SK-N-SH (cell line): ENCODE results near the gene CXCR5. TPM values are rescaled to one million over a fixed set of nuclear protein-coding genes. Genes with fewer than 3 reads are reported as not detected.
A peak's percentile ranks its signal among the peaks of the same experiment; 100 is the strongest.

Experiments
- CTCF ChIA-PET: fragments of 300-600, 350-600 bp; formaldehyde crosslinking; extraction: SDS; loops from one replicate; lab custom pipeline; 2021; lab: Yijun Ruan, JAX
- POLR2A ChIA-PET: fragments of 350-600 bp; sonication (Branson Sonifier 250); formaldehyde crosslinking; extraction: SDS; loops from one replicate; lab custom pipeline; 2020; ENCODE audit warnings: antibody characterized with exemption, inconsistent platforms; lab: Yijun Ruan, JAX
- DNase-seq: peaks from one replicate; pipeline ENCODE4 v3.0.0; 2012
- H2AFZ ChIP-seq: fragments of 200-600 bp; sonication (generic); 2 replicates; pipeline ENCODE4 v1.8.1; 2016; ENCODE audit warnings: antibody characterized with exemption, mild to moderate bottlenecking, low read depth
- H3F3A ChIP-seq: fragments of 200-600 bp; sonication (generic); replicated peaks from 2 replicates; pipeline ENCODE3; 2016; ENCODE audit warnings: antibody characterized with exemption, mild to moderate bottlenecking; ENCODE audit not compliant: insufficient read depth
- H3K27ac ChIP-seq, 2 experiments: fragments of 200-500 bp in 1 of 2; fragments of 200-600 bp in 1 of 2; sonication (Bioruptor generic) in 1 of 2; sonication (generic), shearing (Covaris generic) in 1 of 2; 2 replicates each; pipeline versions ENCODE4 v1.5.1 to v1.6.1; 2014 to 2016; ENCODE audit warnings: low read depth in 2 of 2, inconsistent platforms in 1 of 2, low read length in 1 of 2, mild to moderate bottlenecking in 1 of 2, mixed read lengths in 1 of 2
- H3K27me3 ChIP-seq: fragments of 200-600 bp; sonication (generic), shearing (Covaris generic); 2 replicates; pipeline ENCODE4 v1.6.1; 2016; ENCODE audit warnings: mixed run types; ENCODE audit not compliant: insufficient read depth
- H3K36me3 ChIP-seq, 2 experiments: fragments of 200-500 bp in 1 of 2; fragments of 200-600 bp in 1 of 2; sonication (Bioruptor generic) in 1 of 2; sonication (generic) in 1 of 2; replicated peaks in 1 of 2; 2 replicates each; pipeline versions ENCODE3 to v1.5.1; 2014 to 2016; ENCODE audit warnings: low read length in 1 of 2, mild to moderate bottlenecking in 1 of 2; ENCODE audit not compliant: insufficient read depth in 2 of 2, control insufficient read depth in 1 of 2
- H3K4me1 ChIP-seq, 2 experiments: fragments of 200-500 bp in 1 of 2; fragments of 200-600 bp in 1 of 2; sonication (Bioruptor generic) in 1 of 2; sonication (generic), shearing (Covaris generic) in 1 of 2; 2 replicates each; pipeline versions ENCODE4 v1.5.1 to v1.6.1; 2014 to 2016; ENCODE audit warnings: low read depth in 1 of 2, low read length in 1 of 2, mixed run types in 1 of 2; ENCODE audit not compliant: insufficient read depth in 2 of 2, control insufficient read depth in 1 of 2
- H3K4me2 ChIP-seq: fragments of 200-600 bp; sonication (generic), shearing (Covaris generic); 2 replicates; pipeline ENCODE4 v1.6.1; 2017; ENCODE audit warnings: mixed run types
- H3K4me3 ChIP-seq, 2 experiments: fragments of 200-500 bp in 1 of 2; fragments of 200-600 bp in 1 of 2; sonication (Bioruptor generic) in 1 of 2; sonication (generic), shearing (Covaris generic) in 1 of 2; 2 replicates each; pipeline versions ENCODE4 v1.5.1 to v1.8.1; 2014 to 2016; ENCODE audit warnings: low read depth in 2 of 2, inconsistent platforms in 1 of 2, low read length in 1 of 2, mild to moderate bottlenecking in 1 of 2, mixed read lengths in 1 of 2, moderate library complexity in 1 of 2
- H3K79me2 ChIP-seq: fragments of 200-600 bp; sonication (generic); 2 replicates; pipeline ENCODE4 v1.8.1; 2017; ENCODE audit warnings: mild to moderate bottlenecking; ENCODE audit not compliant: insufficient read depth
- H3K9ac ChIP-seq: fragments of 200-600 bp; sonication (generic); 2 replicates; pipeline ENCODE4 v1.6.1; 2017; ENCODE audit warnings: mixed run types
- H3K9me2 ChIP-seq: fragments of 200-600 bp; sonication (generic); 2 replicates; pipeline ENCODE4 v1.6.1; 2017; ENCODE audit warnings: mixed run types
- H3K9me3 ChIP-seq: fragments of 200-600 bp; sonication (generic); 2 replicates; pipeline ENCODE4 v1.6.1; 2017; ENCODE audit warnings: mixed run types, mild to moderate bottlenecking, moderate library complexity
- H4K20me1 ChIP-seq: fragments of 200-600 bp; sonication (generic); 2 replicates; pipeline ENCODE4 v1.6.1; 2017; ENCODE audit warnings: mild to moderate bottlenecking, mixed run types; ENCODE audit not compliant: insufficient read depth
- ELF1 ChIP-seq: IDR thresholded peaks from 2 replicates; pipeline ENCODE4 v1.4.0; 2012
- FOSL2 ChIP-seq: IDR thresholded peaks from 2 replicates; pipeline ENCODE4 v1.4.0; 2012; ENCODE audit warnings: low read depth, mild to moderate bottlenecking, moderate library complexity, borderline replicate concordance
- FOXJ3 ChIP-seq: sonication (generic); formaldehyde crosslinking; IDR thresholded peaks from 2 replicates; pipeline ENCODE4 v1.5.1; 2020; ENCODE audit warnings: mild to moderate bottlenecking, missing genetic modification reagents
- FOXM1 ChIP-seq: IDR thresholded peaks from 2 replicates; pipeline ENCODE4 v1.4.0; 2012; ENCODE audit warnings: low read depth, mild to moderate bottlenecking
- GABPA ChIP-seq: IDR thresholded peaks from 2 replicates; pipeline ENCODE4 v1.4.0; 2012; ENCODE audit warnings: low read depth, mild to moderate bottlenecking
- JUND ChIP-seq: IDR thresholded peaks from 2 replicates; pipeline ENCODE4 v1.4.0; 2012
- MXI1 ChIP-seq: IDR thresholded peaks from 2 replicates; pipeline ENCODE4 v1.6.1; 2012; ENCODE audit warnings: mild to moderate bottlenecking, low read depth, low read length, improper control_type of control experiment
- NFIC ChIP-seq: IDR thresholded peaks from 2 replicates; pipeline ENCODE4 v1.4.0; 2012; ENCODE audit warnings: borderline replicate concordance
- NRF1 ChIP-seq: IDR thresholded peaks from 2 replicates; pipeline ENCODE4 v1.6.1; 2012; ENCODE audit warnings: low read depth, mild to moderate bottlenecking, low read length
- POLR2AphosphoS5 ChIP-seq: IDR thresholded peaks from 2 replicates; pipeline ENCODE4 v1.6.1; 2012; ENCODE audit warnings: low read depth, low read length
- SIN3A ChIP-seq: IDR thresholded peaks from 2 replicates; pipeline ENCODE4 v1.6.1; 2012; ENCODE audit warnings: low read depth, mild to moderate bottlenecking, low read length, moderate library complexity, borderline replicate concordance
- TAF1 ChIP-seq: IDR thresholded peaks from 2 replicates; pipeline ENCODE4 v1.6.1; 2012; ENCODE audit warnings: low read depth, mild to moderate bottlenecking, low read length, moderate library complexity, borderline replicate concordance
- TCF12 ChIP-seq: IDR thresholded peaks from 2 replicates; pipeline ENCODE4 v1.4.0; 2012
- TEAD4 ChIP-seq: IDR thresholded peaks from 2 replicates; pipeline ENCODE4 v1.4.0; 2012; ENCODE audit warnings: mild to moderate bottlenecking, borderline replicate concordance; ENCODE audit not compliant: insufficient read depth
- WGBS: methylation state at CpG from one replicate; pipeline ENCODE4 v1.1.6; 2017; ENCODE audit warnings: low lambda C conversion rate; 5-methylcytosine and 5-hydroxymethylcytosine counted together
- polyA plus RNA-seq, 3 experiments: library from polyadenylated mRNA; depleted of rRNA; stranded (reverse); fragments of >200 nt; gene quantifications; 2 replicates each; pipeline ENCODE4 v1.2.3, GENCODE V29; 2012
- TF ChIP-seq, protein P1 (sequence below): IDR thresholded peaks from 2 replicates; pipeline ENCODE4 v1.6.1; 2012; ENCODE audit warnings: mild to moderate bottlenecking, low read depth, low read length, moderate library complexity
- TF ChIP-seq, protein P2 (sequence below): IDR thresholded peaks from 2 replicates; pipeline ENCODE4 v1.4.0; 2012; ENCODE audit warnings: low read depth, borderline replicate concordance
- TF ChIP-seq, protein P3 (sequence below): fragments of 200-600 bp; sonication (generic); IDR thresholded peaks from 2 replicates; pipeline ENCODE4 v1.6.1; 2017; ENCODE audit warnings: antibody characterized with exemption, mild to moderate bottlenecking, moderate library complexity
- TF ChIP-seq, protein P4 (sequence below): fragments of 150-350 bp; IDR thresholded peaks from 2 replicates; pipeline ENCODE4 v1.6.1; 2017; ENCODE audit warnings: antibody characterized with exemption, low read length, low read depth, borderline replicate concordance
- TF ChIP-seq, protein P5 (sequence below): IDR thresholded peaks from 2 replicates; pipeline ENCODE4; 2012

Gene CXCR5
- polyA plus RNA-seq, 1 of the 3 experiments (the other 2 are of a cell fraction): 0.02 TPM

DNA sequence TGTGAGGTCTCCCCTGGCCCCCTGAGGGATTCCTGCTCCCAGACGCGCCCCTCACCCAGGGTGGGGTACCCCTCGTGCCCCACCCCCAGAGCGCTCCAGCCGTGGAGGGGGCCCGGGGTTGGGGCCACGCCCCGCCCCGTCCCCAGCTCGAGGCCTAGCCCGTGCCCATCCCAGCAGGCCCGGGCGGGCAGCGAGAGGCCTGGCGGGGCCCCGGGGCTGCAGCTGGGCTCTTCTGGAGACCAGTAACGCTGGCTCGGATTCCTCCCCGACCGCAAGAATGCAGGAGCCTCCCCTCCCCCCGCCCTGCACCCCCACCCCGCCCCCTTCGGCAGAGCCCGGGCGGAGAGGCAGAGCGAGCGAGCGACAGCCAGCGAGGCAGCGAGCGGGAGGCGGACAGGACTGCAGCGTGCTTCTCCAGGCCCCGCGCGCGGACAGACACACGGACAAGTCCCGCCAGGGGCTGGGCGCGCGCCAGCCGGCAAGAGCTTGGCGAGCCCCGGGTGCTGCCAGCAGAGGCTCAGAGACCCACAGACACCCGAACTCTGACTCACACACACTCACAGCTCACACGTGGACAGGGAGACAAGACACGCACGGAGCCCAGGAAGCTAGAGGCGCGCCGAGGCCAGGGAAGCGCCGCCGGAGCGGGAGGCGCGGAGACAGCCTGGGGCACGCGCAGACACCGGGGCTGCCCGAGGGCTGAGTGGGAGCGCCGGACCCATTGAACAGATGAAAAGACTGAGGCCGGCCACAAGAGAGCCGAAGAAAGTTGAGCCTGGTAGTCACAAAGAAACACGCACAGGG lies 26.8 kb downstream of the CXCR5 start:
- peak overlapping the region; percentile 98 to 100 for H3K27ac ChIP-seq
- no peak for DNase-seq
- H3K9ac ChIP-seq: peak overlapping the region; percentile 80
- no peaks in the 10 kb centered on the region for H3K27me3 ChIP-seq
- H3K4me3 ChIP-seq: peak overlapping the region; percentile 8 to 29; a peak in 2 of 4 replicates
- no peaks in the 10 kb centered on the region for H3K9me2 ChIP-seq
- ChIA-PET POLR2A (interaction anchor here (3.1 kb wide), 1 partner anchor 14 kb away, joined by 37 read pairs; the partner anchor contains the start of gene BCL9L), CTCF (interaction anchor here (0.6 to 9.7 kb wide), 4 partner anchors 46 to 241 kb away, joined by 3 to 112 read pairs (median 4); partner anchors contain the start of gene UPK2)
- peaks cover 92% of the 10 kb centered on the region for H3K79me2 ChIP-seq
- H4K20me1 ChIP-seq: peaks cover 14% of the 10 kb centered on the region; the same call in 1 of the 2 replicates
- 42% methylated on average over 24 of the region's 67 CpGs for WGBS
- H3F3A ChIP-seq: peaks cover 57% of the 10 kb centered on the region
- peaks cover 9 to 23% of the 10 kb centered on the region in 2 experiments for H3K36me3 ChIP-seq
- TF ChIP-seq, protein P1, sequence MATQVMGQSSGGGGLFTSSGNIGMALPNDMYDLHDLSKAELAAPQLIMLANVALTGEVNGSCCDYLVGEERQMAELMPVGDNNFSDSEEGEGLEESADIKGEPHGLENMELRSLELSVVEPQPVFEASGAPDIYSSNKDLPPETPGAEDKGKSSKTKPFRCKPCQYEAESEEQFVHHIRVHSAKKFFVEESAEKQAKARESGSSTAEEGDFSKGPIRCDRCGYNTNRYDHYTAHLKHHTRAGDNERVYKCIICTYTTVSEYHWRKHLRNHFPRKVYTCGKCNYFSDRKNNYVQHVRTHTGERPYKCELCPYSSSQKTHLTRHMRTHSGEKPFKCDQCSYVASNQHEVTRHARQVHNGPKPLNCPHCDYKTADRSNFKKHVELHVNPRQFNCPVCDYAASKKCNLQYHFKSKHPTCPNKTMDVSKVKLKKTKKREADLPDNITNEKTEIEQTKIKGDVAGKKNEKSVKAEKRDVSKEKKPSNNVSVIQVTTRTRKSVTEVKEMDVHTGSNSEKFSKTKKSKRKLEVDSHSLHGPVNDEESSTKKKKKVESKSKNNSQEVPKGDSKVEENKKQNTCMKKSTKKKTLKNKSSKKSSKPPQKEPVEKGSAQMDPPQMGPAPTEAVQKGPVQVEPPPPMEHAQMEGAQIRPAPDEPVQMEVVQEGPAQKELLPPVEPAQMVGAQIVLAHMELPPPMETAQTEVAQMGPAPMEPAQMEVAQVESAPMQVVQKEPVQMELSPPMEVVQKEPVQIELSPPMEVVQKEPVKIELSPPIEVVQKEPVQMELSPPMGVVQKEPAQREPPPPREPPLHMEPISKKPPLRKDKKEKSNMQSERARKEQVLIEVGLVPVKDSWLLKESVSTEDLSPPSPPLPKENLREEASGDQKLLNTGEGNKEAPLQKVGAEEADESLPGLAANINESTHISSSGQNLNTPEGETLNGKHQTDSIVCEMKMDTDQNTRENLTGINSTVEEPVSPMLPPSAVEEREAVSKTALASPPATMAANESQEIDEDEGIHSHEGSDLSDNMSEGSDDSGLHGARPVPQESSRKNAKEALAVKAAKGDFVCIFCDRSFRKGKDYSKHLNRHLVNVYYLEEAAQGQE: no peak
- peak; percentile 31; the same call in 1 of the 2 replicates for TF ChIP-seq TCF12
- TF ChIP-seq, protein P2, sequence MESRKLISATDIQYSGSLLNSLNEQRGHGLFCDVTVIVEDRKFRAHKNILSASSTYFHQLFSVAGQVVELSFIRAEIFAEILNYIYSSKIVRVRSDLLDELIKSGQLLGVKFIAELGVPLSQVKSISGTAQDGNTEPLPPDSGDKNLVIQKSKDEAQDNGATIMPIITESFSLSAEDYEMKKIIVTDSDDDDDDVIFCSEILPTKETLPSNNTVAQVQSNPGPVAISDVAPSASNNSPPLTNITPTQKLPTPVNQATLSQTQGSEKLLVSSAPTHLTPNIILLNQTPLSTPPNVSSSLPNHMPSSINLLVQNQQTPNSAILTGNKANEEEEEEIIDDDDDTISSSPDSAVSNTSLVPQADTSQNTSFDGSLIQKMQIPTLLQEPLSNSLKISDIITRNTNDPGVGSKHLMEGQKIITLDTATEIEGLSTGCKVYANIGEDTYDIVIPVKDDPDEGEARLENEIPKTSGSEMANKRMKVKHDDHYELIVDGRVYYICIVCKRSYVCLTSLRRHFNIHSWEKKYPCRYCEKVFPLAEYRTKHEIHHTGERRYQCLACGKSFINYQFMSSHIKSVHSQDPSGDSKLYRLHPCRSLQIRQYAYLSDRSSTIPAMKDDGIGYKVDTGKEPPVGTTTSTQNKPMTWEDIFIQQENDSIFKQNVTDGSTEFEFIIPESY: no peak
- TF ChIP-seq, protein P3, sequence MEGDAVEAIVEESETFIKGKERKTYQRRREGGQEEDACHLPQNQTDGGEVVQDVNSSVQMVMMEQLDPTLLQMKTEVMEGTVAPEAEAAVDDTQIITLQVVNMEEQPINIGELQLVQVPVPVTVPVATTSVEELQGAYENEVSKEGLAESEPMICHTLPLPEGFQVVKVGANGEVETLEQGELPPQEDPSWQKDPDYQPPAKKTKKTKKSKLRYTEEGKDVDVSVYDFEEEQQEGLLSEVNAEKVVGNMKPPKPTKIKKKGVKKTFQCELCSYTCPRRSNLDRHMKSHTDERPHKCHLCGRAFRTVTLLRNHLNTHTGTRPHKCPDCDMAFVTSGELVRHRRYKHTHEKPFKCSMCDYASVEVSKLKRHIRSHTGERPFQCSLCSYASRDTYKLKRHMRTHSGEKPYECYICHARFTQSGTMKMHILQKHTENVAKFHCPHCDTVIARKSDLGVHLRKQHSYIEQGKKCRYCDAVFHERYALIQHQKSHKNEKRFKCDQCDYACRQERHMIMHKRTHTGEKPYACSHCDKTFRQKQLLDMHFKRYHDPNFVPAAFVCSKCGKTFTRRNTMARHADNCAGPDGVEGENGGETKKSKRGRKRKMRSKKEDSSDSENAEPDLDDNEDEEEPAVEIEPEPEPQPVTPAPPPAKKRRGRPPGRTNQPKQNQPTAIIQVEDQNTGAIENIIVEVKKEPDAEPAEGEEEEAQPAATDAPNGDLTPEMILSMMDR: no peak
- TF ChIP-seq TEAD4: peak; percentile 50; the same call in 1 of the 2 replicates
- TF ChIP-seq GABPA: no peak
- 0 out of 2 replicates have a peak, but pooled peaks have one; percentile 6 for TF ChIP-seq FOXM1
- TF ChIP-seq MXI1: no peak
- no peak for TF ChIP-seq ELF1
- TF ChIP-seq FOSL2: no peak
- no peak for TF ChIP-seq SIN3A
- TF ChIP-seq JUND: 0 out of 2 replicates have a peak, but pooled peaks have one; percentile 9
- TF ChIP-seq TAF1: peak; percentile 49; the same call in 1 of the 2 replicates
- TF ChIP-seq NFIC: peak; percentile 54; the same call in 1 of the 2 replicates
- TF ChIP-seq, protein P4, sequence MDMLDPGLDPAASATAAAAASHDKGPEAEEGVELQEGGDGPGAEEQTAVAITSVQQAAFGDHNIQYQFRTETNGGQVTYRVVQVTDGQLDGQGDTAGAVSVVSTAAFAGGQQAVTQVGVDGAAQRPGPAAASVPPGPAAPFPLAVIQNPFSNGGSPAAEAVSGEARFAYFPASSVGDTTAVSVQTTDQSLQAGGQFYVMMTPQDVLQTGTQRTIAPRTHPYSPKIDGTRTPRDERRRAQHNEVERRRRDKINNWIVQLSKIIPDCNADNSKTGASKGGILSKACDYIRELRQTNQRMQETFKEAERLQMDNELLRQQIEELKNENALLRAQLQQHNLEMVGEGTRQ: no peak
- no peak for TF ChIP-seq NRF1
- TF ChIP-seq, protein P5, sequence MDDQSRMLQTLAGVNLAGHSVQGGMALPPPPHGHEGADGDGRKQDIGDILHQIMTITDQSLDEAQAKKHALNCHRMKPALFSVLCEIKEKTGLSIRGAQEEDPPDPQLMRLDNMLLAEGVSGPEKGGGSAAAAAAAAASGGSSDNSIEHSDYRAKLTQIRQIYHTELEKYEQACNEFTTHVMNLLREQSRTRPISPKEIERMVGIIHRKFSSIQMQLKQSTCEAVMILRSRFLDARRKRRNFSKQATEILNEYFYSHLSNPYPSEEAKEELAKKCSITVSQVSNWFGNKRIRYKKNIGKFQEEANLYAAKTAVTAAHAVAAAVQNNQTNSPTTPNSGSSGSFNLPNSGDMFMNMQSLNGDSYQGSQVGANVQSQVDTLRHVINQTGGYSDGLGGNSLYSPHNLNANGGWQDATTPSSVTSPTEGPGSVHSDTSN: peak; percentile 5; the same call in 1 of the 2 replicates
- TF ChIP-seq FOXJ3 (CRISPR knock-in tag): no peak
- TF ChIP-seq POLR2AphosphoS5: no peak
- H2AFZ ChIP-seq: no peak overlapping the region
- peaks cover 74 to 79% of the 10 kb centered on the region in 2 experiments for H3K4me1 ChIP-seq
- H3K9me3 ChIP-seq: no peaks in the 10 kb centered on the region
- peak overlapping the region; percentile 89 for H3K4me2 ChIP-seq
